WTC11 (cell line): ENCODE measurements around the gene PDZD7. TPM values are rescaled to one million over a fixed set of nuclear protein-coding genes. Genes with fewer than 3 reads are reported as not detected.

Experiments
- CBFB ChIP-seq: sonication (generic); formaldehyde crosslinking; IDR thresholded peaks from 2 replicates; pipeline ENCODE4 v1.8.1; 2022; ENCODE audit warnings: mild to moderate bottlenecking, low read depth, missing genetic modification reagents
- FOXP1 ChIP-seq: sonication (generic); formaldehyde crosslinking; IDR thresholded peaks from 2 replicates; pipeline ENCODE4 v1.8.0; 2022; ENCODE audit warnings: missing genetic modification reagents, mild to moderate bottlenecking, moderate library complexity, borderline replicate concordance
- JAZF1 ChIP-seq: fragments of 250-450 bp; sonication (Bioruptor Pico); IDR thresholded peaks from 2 replicates; pipeline ENCODE4 v1.9.0; 2021; ENCODE audit warnings: moderate library complexity, mild to moderate bottlenecking, inconsistent platforms
- KAT7 ChIP-seq: sonication (generic); formaldehyde crosslinking; IDR thresholded peaks from 2 replicates; pipeline ENCODE4 v1.8.1; 2023; ENCODE audit warnings: missing genetic modification reagents, mild to moderate bottlenecking, borderline replicate concordance
- NFATC4 ChIP-seq: fragments of 250-450 bp; sonication (Bioruptor Pico); IDR thresholded peaks from 2 replicates; pipeline ENCODE4 v1.9.0; 2021; ENCODE audit warnings: mild to moderate bottlenecking
- NFYB ChIP-seq: sonication (generic); formaldehyde crosslinking; conservative IDR thresholded peaks from 2 replicates; pipeline ENCODE4 v1.8.0; 2022; ENCODE audit warnings: low read depth, missing genetic modification reagents
- NR1H2 ChIP-seq: sonication (generic); formaldehyde crosslinking; IDR thresholded peaks from 2 replicates; pipeline ENCODE4 v1.9.0; 2021; ENCODE audit warnings: mild to moderate bottlenecking, moderate library complexity, missing genetic modification reagents
- NR2C2 ChIP-seq: sonication (generic); formaldehyde crosslinking; IDR thresholded peaks from 2 replicates; pipeline ENCODE4 v1.8.0; 2022; ENCODE audit warnings: mild to moderate bottlenecking, missing genetic modification reagents
- PRRX2 ChIP-seq: fragments of 250-450 bp; sonication (Bioruptor Pico); IDR thresholded peaks from 2 replicates; pipeline ENCODE4 v1.8.0; 2021; ENCODE audit warnings: mild to moderate bottlenecking
- RORB ChIP-seq: fragments of 250-450 bp; sonication (Bioruptor Pico); IDR thresholded peaks from 2 replicates; pipeline ENCODE4 v1.9.0; 2021; ENCODE audit warnings: mild to moderate bottlenecking
- SMAD4 ChIP-seq: sonication (generic); formaldehyde crosslinking; IDR thresholded peaks from 2 replicates; pipeline ENCODE4 v1.8.0; 2022; ENCODE audit warnings: mild to moderate bottlenecking, missing genetic modification reagents
- SOX15 ChIP-seq: fragments of 250-450 bp; sonication (Bioruptor Pico); IDR thresholded peaks from 2 replicates; pipeline ENCODE4 v1.9.0; 2021; ENCODE audit warnings: mild to moderate bottlenecking
- TEAD4 ChIP-seq: sonication (generic); formaldehyde crosslinking; IDR thresholded peaks from 2 replicates; pipeline ENCODE4 v1.8.0; 2022; ENCODE audit warnings: mild to moderate bottlenecking, missing genetic modification reagents
- TP53 ChIP-seq: sonication (generic); formaldehyde crosslinking; IDR thresholded peaks from 2 replicates; pipeline ENCODE4 v1.8.1; 2023; ENCODE audit warnings: mild to moderate bottlenecking, missing genetic modification reagents
- ZBTB21 ChIP-seq: sonication (generic); formaldehyde crosslinking; IDR thresholded peaks from 2 replicates; pipeline ENCODE4 v1.8.1; 2023; ENCODE audit warnings: mild to moderate bottlenecking, missing genetic modification reagents, borderline replicate concordance
- ZNF121 ChIP-seq: sonication (generic); formaldehyde crosslinking; IDR thresholded peaks from 2 replicates; pipeline ENCODE4 v1.8.0; 2023; ENCODE audit warnings: missing genetic modification reagents
- ZNF138 ChIP-seq: sonication (generic); formaldehyde crosslinking; conservative IDR thresholded peaks from 2 replicates; pipeline ENCODE4 v1.8.1; 2022; ENCODE audit warnings: mild to moderate bottlenecking, moderate library complexity, missing genetic modification reagents
- total RNA-seq: library from RNA; stranded (reverse); gene quantifications from 3 replicates; pipeline ENCODE4 v1.2.3, GENCODE V29; 2021
- TF ChIP-seq, protein P1 (sequence below): sonication (generic); formaldehyde crosslinking; IDR thresholded peaks from 2 replicates; pipeline ENCODE4 v1.8.1; 2022; ENCODE audit warnings: low read depth, missing genetic modification reagents, borderline replicate concordance
- TF ChIP-seq, protein P2 (sequence below): fragments of 250-450 bp; sonication (Bioruptor Pico); IDR thresholded peaks from 2 replicates; pipeline ENCODE4 v1.8.0; 2021; ENCODE audit warnings: mild to moderate bottlenecking
- TF ChIP-seq, protein P3 (sequence below): fragments of 250-450 bp; sonication (Bioruptor Pico); IDR thresholded peaks from 2 replicates; pipeline ENCODE4 v1.9.0; 2021; ENCODE audit warnings: mild to moderate bottlenecking
- TF ChIP-seq, protein P4 (sequence below): sonication (generic); formaldehyde crosslinking; IDR thresholded peaks from 2 replicates; pipeline ENCODE4 v1.8.1; 2023; ENCODE audit warnings: mild to moderate bottlenecking, missing genetic modification reagents, moderate library complexity
- TF ChIP-seq, protein P5 (sequence below): fragments of 250-450 bp; sonication (Bioruptor Pico); conservative IDR thresholded peaks from 2 replicates; pipeline ENCODE4 v1.9.0; 2021; ENCODE audit warnings: mild to moderate bottlenecking
- TF ChIP-seq, protein P6 (sequence below): sonication (generic); formaldehyde crosslinking; IDR thresholded peaks from 2 replicates; pipeline ENCODE4 v1.8.0; 2023; ENCODE audit warnings: mild to moderate bottlenecking, missing genetic modification reagents
- TF ChIP-seq, protein P7 (sequence below): fragments of 250-450 bp; sonication (Bioruptor Pico); IDR thresholded peaks from 2 replicates; pipeline ENCODE4 v1.9.0; 2021; ENCODE audit warnings: mild to moderate bottlenecking
- TF ChIP-seq, protein P8 (sequence below): sonication (generic); formaldehyde crosslinking; IDR thresholded peaks from 2 replicates; pipeline ENCODE4 v1.8.1; 2022; ENCODE audit warnings: mild to moderate bottlenecking, moderate library complexity, missing genetic modification reagents

Gene PDZD7
- total RNA-seq, 1 experiment from 2014 or later: 2.6 TPM

DNA sequence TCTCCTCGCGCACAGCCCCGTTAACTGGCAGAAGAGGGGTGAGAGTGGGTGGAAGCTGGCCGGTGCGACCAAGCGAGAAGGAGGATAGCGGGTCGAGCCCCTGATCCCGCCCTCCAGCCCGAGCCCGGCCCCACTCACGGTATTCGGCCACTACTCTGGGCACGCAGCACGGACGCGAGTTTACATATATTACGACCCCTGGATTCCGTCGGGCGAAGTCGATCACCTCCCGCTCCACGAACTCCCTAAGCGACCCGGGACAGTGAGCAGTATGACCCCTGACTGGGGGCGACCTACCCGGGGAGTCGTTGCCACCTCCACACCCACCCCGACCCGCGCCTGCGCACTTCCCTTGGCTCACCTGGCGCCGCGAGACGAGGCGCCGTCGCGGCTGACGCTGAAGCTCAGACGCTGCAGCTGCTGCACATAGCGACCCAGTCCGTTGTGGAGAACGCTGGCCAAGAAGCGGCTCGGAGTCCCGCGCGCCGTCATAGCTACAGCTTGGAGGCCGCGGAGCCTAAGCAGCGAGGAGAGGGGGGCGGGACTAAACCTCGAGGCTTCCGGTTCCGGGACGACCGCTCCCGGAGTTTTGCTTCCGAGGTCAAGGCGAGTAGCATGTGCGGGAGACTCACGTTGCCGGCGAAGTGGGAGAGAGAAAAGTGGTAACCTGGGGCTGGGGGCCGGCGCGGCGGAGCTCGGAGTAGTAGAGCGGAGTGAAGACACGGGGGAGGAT lies 43.8 kb downstream of the PDZD7 start, which contains the start of the genes MRPL43 and TWNK (continued):
- TF ChIP-seq, protein P1, sequence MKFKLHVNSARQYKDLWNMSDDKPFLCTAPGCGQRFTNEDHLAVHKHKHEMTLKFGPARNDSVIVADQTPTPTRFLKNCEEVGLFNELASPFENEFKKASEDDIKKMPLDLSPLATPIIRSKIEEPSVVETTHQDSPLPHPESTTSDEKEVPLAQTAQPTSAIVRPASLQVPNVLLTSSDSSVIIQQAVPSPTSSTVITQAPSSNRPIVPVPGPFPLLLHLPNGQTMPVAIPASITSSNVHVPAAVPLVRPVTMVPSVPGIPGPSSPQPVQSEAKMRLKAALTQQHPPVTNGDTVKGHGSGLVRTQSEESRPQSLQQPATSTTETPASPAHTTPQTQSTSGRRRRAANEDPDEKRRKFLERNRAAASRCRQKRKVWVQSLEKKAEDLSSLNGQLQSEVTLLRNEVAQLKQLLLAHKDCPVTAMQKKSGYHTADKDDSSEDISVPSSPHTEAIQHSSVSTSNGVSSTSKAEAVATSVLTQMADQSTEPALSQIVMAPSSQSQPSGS (CRISPR knock-in tag): no peak
- TF ChIP-seq JAZF1 (CRISPR knock-in tag) (no peak), CBFB (0 out of 2 replicates have a peak, but pooled peaks have one; percentile 67), PRRX2 (CRISPR knock-in tag) (no peak), ZNF138 (CRISPR knock-in tag) (peak; percentile 58; the same call in 1 of the 2 replicates), NR2C2 (CRISPR knock-in tag) (peak; percentile 98), FOXP1 (CRISPR knock-in tag) (peak; percentile 92), TEAD4 (CRISPR knock-in tag) (no peak), TP53 (CRISPR knock-in tag) (0 out of 2 replicates have a peak, but pooled peaks have one; percentile 25), RORB (no peak), SMAD4 (CRISPR knock-in tag) (no peak), NFATC4 (CRISPR knock-in tag) (no peak), ZBTB21 (CRISPR knock-in tag) (0 out of 2 replicates have a peak, but pooled peaks have one; percentile 51), NR1H2 (CRISPR knock-in tag) (no peak), SOX15 (CRISPR knock-in tag) (no peak), ZNF121 (CRISPR knock-in tag) (no peak), KAT7 (no peak), NFYB (peak; percentile 26; the same call in 1 of the 2 replicates)
- TF ChIP-seq, protein P2, sequence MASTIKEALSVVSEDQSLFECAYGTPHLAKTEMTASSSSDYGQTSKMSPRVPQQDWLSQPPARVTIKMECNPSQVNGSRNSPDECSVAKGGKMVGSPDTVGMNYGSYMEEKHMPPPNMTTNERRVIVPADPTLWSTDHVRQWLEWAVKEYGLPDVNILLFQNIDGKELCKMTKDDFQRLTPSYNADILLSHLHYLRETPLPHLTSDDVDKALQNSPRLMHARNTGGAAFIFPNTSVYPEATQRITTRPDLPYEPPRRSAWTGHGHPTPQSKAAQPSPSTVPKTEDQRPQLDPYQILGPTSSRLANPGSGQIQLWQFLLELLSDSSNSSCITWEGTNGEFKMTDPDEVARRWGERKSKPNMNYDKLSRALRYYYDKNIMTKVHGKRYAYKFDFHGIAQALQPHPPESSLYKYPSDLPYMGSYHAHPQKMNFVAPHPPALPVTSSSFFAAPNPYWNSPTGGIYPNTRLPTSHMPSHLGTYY: no peak
- TF ChIP-seq, protein P3, sequence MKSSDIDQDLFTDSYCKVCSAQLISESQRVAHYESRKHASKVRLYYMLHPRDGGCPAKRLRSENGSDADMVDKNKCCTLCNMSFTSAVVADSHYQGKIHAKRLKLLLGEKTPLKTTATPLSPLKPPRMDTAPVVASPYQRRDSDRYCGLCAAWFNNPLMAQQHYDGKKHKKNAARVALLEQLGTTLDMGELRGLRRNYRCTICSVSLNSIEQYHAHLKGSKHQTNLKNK (CRISPR knock-in tag): no peak
- TF ChIP-seq, protein P4, sequence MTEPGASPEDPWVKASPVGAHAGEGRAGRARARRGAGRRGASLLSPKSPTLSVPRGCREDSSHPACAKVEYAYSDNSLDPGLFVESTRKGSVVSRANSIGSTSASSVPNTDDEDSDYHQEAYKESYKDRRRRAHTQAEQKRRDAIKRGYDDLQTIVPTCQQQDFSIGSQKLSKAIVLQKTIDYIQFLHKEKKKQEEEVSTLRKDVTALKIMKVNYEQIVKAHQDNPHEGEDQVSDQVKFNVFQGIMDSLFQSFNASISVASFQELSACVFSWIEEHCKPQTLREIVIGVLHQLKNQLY (CRISPR knock-in tag): no peak
- TF ChIP-seq, protein P5, sequence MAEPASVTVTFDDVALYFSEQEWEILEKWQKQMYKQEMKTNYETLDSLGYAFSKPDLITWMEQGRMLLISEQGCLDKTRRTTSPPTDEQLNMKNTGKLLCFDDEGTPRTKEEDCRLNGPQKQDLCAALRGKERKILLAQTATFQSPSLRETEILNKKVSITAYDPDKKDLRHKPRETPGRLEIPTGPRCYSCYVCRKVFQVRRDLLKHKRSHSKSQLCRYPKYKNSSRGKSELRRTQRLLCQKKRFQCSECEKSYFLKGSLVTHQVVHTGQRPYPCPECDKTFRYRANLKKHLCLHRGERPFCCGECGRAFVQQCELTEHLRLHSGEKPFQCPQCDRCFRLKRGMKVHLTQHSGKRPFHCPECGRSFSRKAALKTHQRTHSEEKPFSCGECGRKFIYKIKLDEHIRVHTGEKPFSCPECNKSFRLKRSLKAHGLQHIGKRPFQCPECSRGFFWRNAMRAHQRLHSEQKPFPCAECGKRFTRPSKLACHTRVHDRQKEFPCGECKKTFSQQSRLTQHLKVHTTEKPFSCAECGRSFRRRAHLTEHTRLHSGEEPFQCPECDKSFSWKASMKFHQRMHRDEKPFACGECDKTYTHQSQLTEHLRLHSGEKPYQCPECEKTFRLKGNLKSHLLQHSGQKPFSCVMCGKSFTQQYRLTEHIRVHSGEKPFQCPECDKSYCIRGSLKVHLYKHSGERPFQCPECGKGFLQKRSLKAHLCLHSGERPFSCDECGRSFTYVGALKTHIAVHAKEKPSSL: no peak
- TF ChIP-seq, protein P6, sequence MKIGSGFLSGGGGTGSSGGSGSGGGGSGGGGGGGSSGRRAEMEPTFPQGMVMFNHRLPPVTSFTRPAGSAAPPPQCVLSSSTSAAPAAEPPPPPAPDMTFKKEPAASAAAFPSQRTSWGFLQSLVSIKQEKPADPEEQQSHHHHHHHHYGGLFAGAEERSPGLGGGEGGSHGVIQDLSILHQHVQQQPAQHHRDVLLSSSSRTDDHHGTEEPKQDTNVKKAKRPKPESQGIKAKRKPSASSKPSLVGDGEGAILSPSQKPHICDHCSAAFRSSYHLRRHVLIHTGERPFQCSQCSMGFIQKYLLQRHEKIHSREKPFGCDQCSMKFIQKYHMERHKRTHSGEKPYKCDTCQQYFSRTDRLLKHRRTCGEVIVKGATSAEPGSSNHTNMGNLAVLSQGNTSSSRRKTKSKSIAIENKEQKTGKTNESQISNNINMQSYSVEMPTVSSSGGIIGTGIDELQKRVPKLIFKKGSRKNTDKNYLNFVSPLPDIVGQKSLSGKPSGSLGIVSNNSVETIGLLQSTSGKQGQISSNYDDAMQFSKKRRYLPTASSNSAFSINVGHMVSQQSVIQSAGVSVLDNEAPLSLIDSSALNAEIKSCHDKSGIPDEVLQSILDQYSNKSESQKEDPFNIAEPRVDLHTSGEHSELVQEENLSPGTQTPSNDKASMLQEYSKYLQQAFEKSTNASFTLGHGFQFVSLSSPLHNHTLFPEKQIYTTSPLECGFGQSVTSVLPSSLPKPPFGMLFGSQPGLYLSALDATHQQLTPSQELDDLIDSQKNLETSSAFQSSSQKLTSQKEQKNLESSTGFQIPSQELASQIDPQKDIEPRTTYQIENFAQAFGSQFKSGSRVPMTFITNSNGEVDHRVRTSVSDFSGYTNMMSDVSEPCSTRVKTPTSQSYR (CRISPR knock-in tag): peak; percentile 66; the same call in 1 of the 2 replicates
- TF ChIP-seq, protein P7, sequence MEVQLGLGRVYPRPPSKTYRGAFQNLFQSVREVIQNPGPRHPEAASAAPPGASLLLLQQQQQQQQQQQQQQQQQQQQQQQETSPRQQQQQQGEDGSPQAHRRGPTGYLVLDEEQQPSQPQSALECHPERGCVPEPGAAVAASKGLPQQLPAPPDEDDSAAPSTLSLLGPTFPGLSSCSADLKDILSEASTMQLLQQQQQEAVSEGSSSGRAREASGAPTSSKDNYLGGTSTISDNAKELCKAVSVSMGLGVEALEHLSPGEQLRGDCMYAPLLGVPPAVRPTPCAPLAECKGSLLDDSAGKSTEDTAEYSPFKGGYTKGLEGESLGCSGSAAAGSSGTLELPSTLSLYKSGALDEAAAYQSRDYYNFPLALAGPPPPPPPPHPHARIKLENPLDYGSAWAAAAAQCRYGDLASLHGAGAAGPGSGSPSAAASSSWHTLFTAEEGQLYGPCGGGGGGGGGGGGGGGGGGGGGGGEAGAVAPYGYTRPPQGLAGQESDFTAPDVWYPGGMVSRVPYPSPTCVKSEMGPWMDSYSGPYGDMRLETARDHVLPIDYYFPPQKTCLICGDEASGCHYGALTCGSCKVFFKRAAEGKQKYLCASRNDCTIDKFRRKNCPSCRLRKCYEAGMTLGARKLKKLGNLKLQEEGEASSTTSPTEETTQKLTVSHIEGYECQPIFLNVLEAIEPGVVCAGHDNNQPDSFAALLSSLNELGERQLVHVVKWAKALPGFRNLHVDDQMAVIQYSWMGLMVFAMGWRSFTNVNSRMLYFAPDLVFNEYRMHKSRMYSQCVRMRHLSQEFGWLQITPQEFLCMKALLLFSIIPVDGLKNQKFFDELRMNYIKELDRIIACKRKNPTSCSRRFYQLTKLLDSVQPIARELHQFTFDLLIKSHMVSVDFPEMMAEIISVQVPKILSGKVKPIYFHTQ: no peak
- TF ChIP-seq, protein P8, sequence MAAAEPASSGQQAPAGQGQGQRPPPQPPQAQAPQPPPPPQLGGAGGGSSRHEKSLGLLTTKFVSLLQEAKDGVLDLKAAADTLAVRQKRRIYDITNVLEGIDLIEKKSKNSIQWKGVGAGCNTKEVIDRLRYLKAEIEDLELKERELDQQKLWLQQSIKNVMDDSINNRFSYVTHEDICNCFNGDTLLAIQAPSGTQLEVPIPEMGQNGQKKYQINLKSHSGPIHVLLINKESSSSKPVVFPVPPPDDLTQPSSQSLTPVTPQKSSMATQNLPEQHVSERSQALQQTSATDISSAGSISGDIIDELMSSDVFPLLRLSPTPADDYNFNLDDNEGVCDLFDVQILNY (CRISPR knock-in tag): peak; percentile 83
